ENCODE data around the gene COL12A1. TPM values are rescaled to one million over a fixed set of nuclear protein-coding genes. Genes with fewer than 3 reads are reported as not detected.

COL12A1 gene
- total RNA-seq, 1 donor from 2014 or later, result not detected

DNA sequence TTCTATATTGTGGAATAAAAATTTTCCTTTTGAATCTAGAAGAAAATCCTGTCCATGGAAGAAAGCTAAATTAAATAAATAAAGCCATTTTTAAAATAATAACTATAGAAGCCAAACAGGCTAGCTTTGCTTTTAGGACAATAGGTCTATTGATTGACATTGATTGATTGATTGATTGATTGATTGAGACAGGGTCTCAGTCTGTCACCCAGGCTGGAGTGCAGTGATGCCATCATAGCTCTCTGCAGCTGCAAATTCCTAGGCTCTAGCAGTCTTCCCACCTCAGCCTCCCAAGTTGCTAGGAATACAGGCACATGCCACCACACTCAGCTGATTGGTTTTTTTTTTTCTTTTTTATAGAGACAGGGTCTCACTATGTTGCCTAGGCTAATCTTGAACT is 97.9 kb downstream of the COL12A1 start:
- intact Hi-C loops (cut with micrococcal nuclease), result no loop called here

- intact Hi-C loops (cut with micrococcal nuclease), result no loop called here
Measured at GRCh38 chr6:75106426-75106825, 99.4 kb downstream of the COL12A1 start.

GRCh38 chr6:75103431-75103830 is 102.4 kb downstream of the COL12A1 start:
- intact Hi-C loops (cut with micrococcal nuclease), result no loop called here

DNA sequence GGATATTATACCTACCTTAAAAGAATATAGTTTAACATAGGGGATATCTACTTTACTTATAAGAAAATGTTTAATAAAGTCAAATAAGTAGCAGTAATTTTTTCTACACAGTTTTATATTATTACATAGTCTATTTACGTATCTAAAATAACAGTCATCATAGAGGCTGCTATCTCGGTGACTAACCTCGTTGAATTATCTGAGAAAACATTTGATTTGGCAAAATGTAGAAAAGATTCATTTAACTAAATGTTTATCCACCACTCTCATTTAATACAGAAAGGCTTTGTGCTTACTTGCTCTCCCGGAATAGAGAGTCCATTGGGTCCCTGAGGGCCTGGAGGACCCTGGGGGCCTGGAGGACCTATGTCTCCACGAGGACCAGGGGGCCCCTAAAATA is 103.6 kb downstream of the COL12A1 start:
- intact Hi-C loops (cut with micrococcal nuclease), result no loop called here

- intact Hi-C loops (cut with micrococcal nuclease), result no loop called here
Measured at GRCh38 chr6:75101896-75102295, 104.0 kb downstream of the COL12A1 start.

GRCh38 chr6:75098709-75099108 is 107.1 kb downstream of the COL12A1 start:
- intact Hi-C loops (cut with micrococcal nuclease), result no loop called here

DNA sequence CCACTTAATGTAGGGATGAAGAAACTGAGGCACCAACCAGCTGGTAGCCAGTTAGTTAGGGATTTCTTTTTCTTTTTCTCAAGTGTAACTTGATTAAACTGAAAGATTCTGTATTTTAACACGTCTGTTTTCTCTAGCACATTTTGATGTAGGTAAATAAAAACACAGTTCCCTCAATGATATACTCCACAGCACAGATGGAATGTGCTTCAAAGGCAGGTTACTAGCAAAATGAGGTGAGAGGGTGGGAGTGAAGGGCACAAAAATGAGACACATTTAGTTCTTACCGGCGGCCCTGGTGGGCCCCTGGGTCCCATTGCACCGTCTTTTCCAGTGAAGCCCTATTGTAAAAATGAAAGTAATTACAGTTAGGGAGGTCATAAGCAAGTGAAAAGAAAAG is 108.9 kb downstream of the COL12A1 start:
- intact Hi-C loops (cut with micrococcal nuclease), result no loop called here

GRCh38 chr6:75094614-75095200 is 111.1 kb downstream of the COL12A1 start:
- intact Hi-C loops (cut with micrococcal nuclease), result no loop called here

- intact Hi-C loops (cut with micrococcal nuclease), result no loop called here
Measured at GRCh38 chr6:75091467-75092190, 114.2 kb downstream of the COL12A1 start.

DNA sequence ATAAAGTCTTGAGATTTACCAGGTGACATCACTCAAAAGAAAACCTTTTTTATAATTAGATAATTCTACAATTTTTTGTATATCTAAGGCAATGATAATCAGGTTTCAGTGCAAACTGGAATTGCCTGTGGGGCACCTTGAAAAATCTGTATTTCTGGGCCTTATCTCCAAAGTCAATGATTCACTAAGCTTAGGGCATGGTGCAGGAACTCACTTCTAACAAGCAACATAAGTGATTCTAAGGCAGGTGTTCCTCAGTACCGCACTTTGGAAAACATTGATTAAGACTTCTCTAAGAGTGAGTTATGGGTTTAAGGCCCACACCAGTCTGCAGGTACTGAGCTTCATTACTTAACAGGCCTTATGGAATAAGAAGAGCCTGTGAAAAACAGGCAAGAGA is 115.3 kb downstream of the COL12A1 start:
- intact Hi-C loops (cut with micrococcal nuclease), result no loop called here

- intact Hi-C loops (cut with micrococcal nuclease), result loop anchor here (5.0 kb wide), 1 partner anchor 112 kb away; no protein-coding TSS in a partner anchor
Measured at GRCh38 chr6:75089921-75090320, 115.9 kb downstream of the COL12A1 start.

- intact Hi-C loops (cut with micrococcal nuclease), result loop anchor here (5.0 kb wide), 1 partner anchor 113 kb away; no protein-coding TSS in a partner anchor
Measured at GRCh38 chr6:75089151-75089897, 116.5 kb downstream of the COL12A1 start.

- intact Hi-C loops (cut with micrococcal nuclease), result loop anchor here (5.0 kb wide), 1 partner anchor 116 kb away; no protein-coding TSS in a partner anchor
Measured at GRCh38 chr6:75085931-75086635, 119.8 kb downstream of the COL12A1 start.

- intact Hi-C loops (cut with micrococcal nuclease), result loop anchor here (5.0 kb wide), 1 partner anchor 117 kb away; no protein-coding TSS in a partner anchor
Measured at GRCh38 chr6:75084872-75085381, 120.9 kb downstream of the COL12A1 start.

GRCh38 chr6:75084018-75084417 is 121.8 kb downstream of the COL12A1 start:
- intact Hi-C loops (cut with micrococcal nuclease), result no loop called here

- intact Hi-C loops (cut with micrococcal nuclease), result no loop called here
Measured at GRCh38 chr6:75081921-75082320, 123.9 kb downstream of the COL12A1 start.

DNA sequence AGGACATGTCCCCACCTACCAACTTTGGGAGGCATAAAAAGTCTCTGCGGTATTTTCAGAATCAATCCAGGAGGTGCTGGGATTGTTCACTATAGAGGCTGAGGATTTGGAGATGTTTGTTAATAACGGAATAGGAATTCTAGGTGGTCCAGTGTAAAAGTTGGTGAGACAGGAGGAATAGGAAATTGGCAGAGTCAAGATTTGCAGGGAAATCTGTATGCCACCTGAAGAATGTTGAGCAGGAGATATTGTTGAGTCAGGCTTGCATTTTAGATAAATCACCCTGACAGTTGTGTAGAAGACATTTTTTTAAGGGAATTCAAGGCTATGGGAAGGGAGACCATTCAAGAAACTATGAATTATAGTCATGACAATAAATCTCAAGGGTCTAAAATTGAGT is 124.8 kb downstream of the COL12A1 start:
- intact Hi-C loops (cut with micrococcal nuclease), result no loop called here

DNA sequence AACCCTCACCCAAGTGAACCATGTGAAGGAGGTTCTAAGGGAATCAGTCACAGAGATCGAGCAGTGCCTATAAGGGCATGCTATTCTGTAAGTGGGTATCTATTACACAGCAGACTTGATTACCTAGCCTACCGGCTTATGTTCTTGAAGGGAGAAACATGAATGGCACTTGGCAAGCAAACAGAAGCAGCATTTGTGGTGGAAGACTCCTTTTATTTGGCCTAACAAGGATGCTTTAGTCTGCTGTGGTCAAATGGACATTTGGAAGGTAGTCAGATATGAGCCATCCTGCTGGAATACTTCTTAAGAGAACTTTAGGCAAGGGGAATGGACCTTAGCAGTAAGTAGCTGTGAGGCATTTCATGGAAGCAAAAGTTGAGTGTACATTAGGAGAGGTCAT is 126.3 kb downstream of the COL12A1 start:
- intact Hi-C loops (cut with micrococcal nuclease), result no loop called here

DNA sequence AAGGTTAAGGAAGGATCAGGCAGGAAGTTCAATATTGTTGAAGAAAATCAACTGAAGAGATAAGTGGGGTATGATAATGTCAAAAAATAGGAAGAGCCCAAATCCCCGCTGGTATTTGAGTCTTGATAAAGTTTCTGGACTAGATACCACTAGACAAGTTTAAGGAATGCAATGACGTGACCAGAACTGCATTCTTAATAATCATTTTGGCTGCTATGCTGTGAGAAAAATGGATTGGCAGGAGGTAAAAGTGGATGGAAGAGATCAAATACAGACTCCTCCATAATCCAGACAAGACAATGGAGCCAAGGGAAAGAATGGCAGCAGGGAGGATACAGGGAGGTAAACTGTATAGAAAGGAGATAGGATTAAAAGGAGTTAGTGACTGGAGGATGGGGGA is 128.2 kb downstream of the COL12A1 start:
- intact Hi-C loops (cut with micrococcal nuclease), result no loop called here

DNA sequence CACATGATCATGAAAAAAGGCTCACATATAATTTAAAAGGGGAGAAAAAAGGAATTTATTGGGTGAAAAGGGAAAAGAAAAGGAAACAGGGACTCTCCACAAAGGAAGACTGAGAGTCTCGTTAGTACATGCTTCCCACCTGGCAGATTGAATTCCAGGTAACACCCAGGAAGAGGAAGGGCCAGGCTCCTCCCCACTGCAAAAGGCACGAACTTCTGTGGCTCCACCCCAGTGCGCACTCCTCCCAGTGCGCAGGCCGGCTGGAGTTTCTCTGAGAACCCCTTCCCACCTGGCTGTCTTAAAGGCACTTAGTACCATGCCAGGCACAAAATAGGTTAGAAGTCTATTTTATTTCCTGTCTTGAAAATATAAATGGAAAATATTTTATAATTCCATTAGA is 129.8 kb downstream of the COL12A1 start:
- intact Hi-C loops (cut with micrococcal nuclease), result no loop called here

- intact Hi-C loops (cut with micrococcal nuclease), result no loop called here
Measured at GRCh38 chr6:75070244-75070643, 135.6 kb downstream of the COL12A1 start.
